Ascending aorta (tissue), 2 donors: Measurements from ENCODE around the gene FGF22. TPM values are rescaled to one million over a fixed set of nuclear protein-coding genes. Genes with fewer than 3 reads are reported as not detected.

Experiments used
- DNase-seq, 2 donors: peaks; one replicate each; pipeline ENCODE4 v3.0.0-alpha.2; 2019; ENCODE audit warnings: low spot score in 2 of 2
- H3K27ac ChIP-seq, 2 donors: fragments of 200-600 bp; sonication (generic); one replicate each; pipeline ENCODE4 v1.5.1; 2016 to 2017; ENCODE audit warnings: mild to moderate bottlenecking in 1 of 2
- H3K27me3 ChIP-seq: fragments of 200-600 bp; sonication (generic); one replicate; pipeline ENCODE4 v1.5.1; 2017
- H3K36me3 ChIP-seq, 2 donors: fragments of 200-600 bp; sonication (generic); one replicate each; pipeline ENCODE4 v1.5.1; 2016
- H3K4me1 ChIP-seq, 2 donors: fragments of 200-600 bp; sonication (generic); one replicate each; pipeline ENCODE4 v1.5.1; 2016 to 2017; ENCODE audit warnings: mild to moderate bottlenecking in 1 of 2
- H3K4me3 ChIP-seq, 2 donors: fragments of 200-600 bp; sonication (generic); one replicate each; pipeline ENCODE4 v1.5.1; 2016 to 2017; ENCODE audit warnings: mild to moderate bottlenecking in 1 of 2
- H3K9me3 ChIP-seq, 2 donors: fragments of 200-600 bp; sonication (generic); one replicate each; pipeline ENCODE4 v1.5.1; 2016
- CTCF ChIP-seq, 3 experiments: fragments of 200-600 bp in 2 of 3; fragments of 450-650 bp in 1 of 3; sonication (generic) in 2 of 3; IDR thresholded peaks; one replicate each; pipeline ENCODE4 v1.5.1; 2016 to 2019; ENCODE audit warnings: antibody characterized with exemption in 3 of 3, mild to moderate bottlenecking in 1 of 3, moderate library complexity in 1 of 3
- intact Hi-C: fragments of 100-400 bp; cut with DNase I; formaldehyde crosslinking; loops from one replicate; pipeline ENCODE4 v1.15.1; 2023
- total RNA-seq: library from RNA; depleted of rRNA; stranded (reverse); fragments of >200 nt; gene quantifications from one replicate; pipeline ENCODE4 v1.1.0, GENCODE V29; 2016

The FGF22 gene
- total RNA-seq, 1 donor from 2014 or later: not detected

- Histone ChIP-seq H3K27ac (no peak overlapping the region), H3K27me3 (no peaks in the 10 kb centered on the region), H3K36me3 (peaks cover 35 to 37% of the 10 kb centered on the region in 2 donors), H3K4me1 (no peaks in the 10 kb centered on the region), H3K9me3 (no peaks in the 10 kb centered on the region), H3K4me3 (no peak overlapping the region)
- no peak for DNase-seq
- intact Hi-C loops: no loop called here
- TF ChIP-seq CTCF (IDR thresholded peaks at IDR 0.05): no peak
These were observed 24.1 kb upstream of the FGF22 start for GRCh38 chr19:615619-616018.

GRCh38 chr19:616062-616700, 23.5 kb upstream of the FGF22 start:
- no peak for TF ChIP-seq CTCF (IDR thresholded peaks at IDR 0.05)
- intact Hi-C loops: no loop called here
- Histone ChIP-seq H3K36me3 (peaks cover 36 to 41% of the 10 kb centered on the region in 2 donors), H3K27ac (no peak overlapping the region), H3K9me3 (no peaks in the 10 kb centered on the region), H3K4me3 (no peak overlapping the region), H3K27me3 (no peaks in the 10 kb centered on the region), H3K4me1 (no peaks in the 10 kb centered on the region)
- DNase-seq: no peak

- H3K27me3 ChIP-seq: no peaks in the 10 kb centered on the region
- H3K27ac ChIP-seq: no peak overlapping the region
- H3K36me3 ChIP-seq: peaks cover 38 to 47% of the 10 kb centered on the region in 2 donors
These were observed 22.7 kb upstream of the FGF22 start for GRCh38 chr19:616747-617526.

GRCh38 chr19:617551-618246, 22.0 kb upstream of the FGF22 start:
- Histone ChIP-seq H3K4me1 (no peaks in the 10 kb centered on the region), H3K27ac (no peak overlapping the region), H3K27me3 (no peaks in the 10 kb centered on the region), H3K36me3 (peaks cover 45 to 55% of the 10 kb centered on the region in 2 donors), H3K9me3 (no peaks in the 10 kb centered on the region), H3K4me3 (no peak overlapping the region)
- DNase-seq: no peak
- intact Hi-C loops: no loop called here
- no peak for TF ChIP-seq CTCF (IDR thresholded peaks at IDR 0.05)

More at GRCh38 chr19:616747-617526, 22.7 kb upstream of the FGF22 start:
- H3K4me1 ChIP-seq: no peaks in the 10 kb centered on the region
- DNase-seq: no peak
- intact Hi-C loops: no loop called here
- no peak overlapping the region for H3K4me3 ChIP-seq
- no peak for TF ChIP-seq CTCF (IDR thresholded peaks at IDR 0.05)
- H3K9me3 ChIP-seq: no peaks in the 10 kb centered on the region

- no peak overlapping the region for H3K27ac ChIP-seq
- no peak for DNase-seq
- H3K4me1 ChIP-seq: no peaks in the 10 kb centered on the region
- no peak for TF ChIP-seq CTCF (IDR thresholded peaks at IDR 0.05)
- no peak overlapping the region for H3K4me3 ChIP-seq
- H3K9me3 ChIP-seq: no peaks in the 10 kb centered on the region
- intact Hi-C loops: no loop called here
- peaks cover 50 to 60% of the 10 kb centered on the region in 2 donors for H3K36me3 ChIP-seq
- no peaks in the 10 kb centered on the region for H3K27me3 ChIP-seq
These were observed 21.4 kb upstream of the FGF22 start for GRCh38 chr19:618247-618619.
